Duodenal mucosa (tissue), 2 donors: ENCODE measurements around the gene ZNF576.
"Not testable (repeated sequence)": the region's sequence is repeated elsewhere in the genome, so short reads cannot be mapped to it uniquely, and the experiment has no call there.

Experiments
- H3K27ac ChIP-seq: one replicate; pipeline ENCODE4 v1.7.0; 2013; ENCODE audit warnings: low read depth, low read length
- H3K27me3 ChIP-seq, 2 donors: one replicate each; pipeline ENCODE4 v1.7.0; 2013; ENCODE audit warnings: low read length in 2 of 2, control low read depth in 1 of 2; ENCODE audit not compliant: insufficient read depth in 2 of 2, control insufficient read depth in 1 of 2
- H3K36me3 ChIP-seq, 2 donors: one replicate each; pipeline ENCODE4 v1.7.0; 2013; ENCODE audit warnings: low read length in 2 of 2, control low read depth in 1 of 2; ENCODE audit not compliant: insufficient read depth in 2 of 2, control insufficient read depth in 1 of 2
- H3K4me1 ChIP-seq, 2 donors: one replicate each; pipeline ENCODE4 v1.7.0; 2013; ENCODE audit warnings: low read length in 2 of 2, control low read depth in 1 of 2; ENCODE audit not compliant: insufficient read depth in 2 of 2, control insufficient read depth in 1 of 2
- H3K4me3 ChIP-seq, 2 donors: one replicate each; pipeline ENCODE4 v1.7.0; 2013; ENCODE audit warnings: low read length in 2 of 2, low read depth in 1 of 2
- H3K9ac ChIP-seq, 2 donors: one replicate each; pipeline ENCODE4 v1.7.0; 2013; ENCODE audit warnings: low read length in 2 of 2, low read depth in 1 of 2
- H3K9me3 ChIP-seq, 2 donors: one replicate each; pipeline ENCODE4 v1.7.0; 2013; ENCODE audit warnings: low read length in 2 of 2, control low read depth in 1 of 2; ENCODE audit not compliant: control insufficient read depth in 1 of 2

ZNF576 gene

GRCh38 chr19:43574424-43575155 is 21.8 kb upstream of the ZNF576 start:
- Histone ChIP-seq H3K27me3 (no peaks in the 10 kb centered on the region), H3K9me3 (no peaks in the 10 kb centered on the region), H3K27ac (no peak overlapping the region), H3K4me3 (peak overlapping the region; percentile 95 to 100), H3K36me3 (peaks cover 0 to 6% of the 10 kb centered on the region in 2 donors), H3K9ac (peak overlapping the region; percentile 93 to 97), H3K4me1 (peaks cover 6 to 14% of the 10 kb centered on the region in 2 donors)

- no peaks in the 10 kb centered on the region for H3K27me3 ChIP-seq
- peaks cover 6 to 14% of the 10 kb centered on the region in 2 donors for H3K4me1 ChIP-seq
- H3K4me3 ChIP-seq, result peak within 1 kb of the TSS; percentile 95 to 100
- peak within 1 kb of the TSS; percentile 93 to 97 for H3K9ac ChIP-seq
- no peaks in the 10 kb centered on the region for H3K9me3 ChIP-seq
- H3K36me3 ChIP-seq, result peaks cover 0 to 6% of the 10 kb centered on the region in 2 donors
- no peak within 1 kb of the TSS for H3K27ac ChIP-seq
These were observed 21.0 kb upstream of the ZNF576 start, which contains the start of the genes PINLYP and XRCC1 for GRCh38 chr19:43575156-43575950. Gene PINLYP (plus strand): TSS chr19:43575801. CDS start chr19:43577192, 1,391 bp downstream. Gene XRCC1 (minus strand): TSS chr19:43575527. CDS start chr19:43575458, 69 bp downstream.

- H3K9me3 ChIP-seq, result no peaks in the 10 kb centered on the region
- H3K36me3 ChIP-seq, result peaks cover 0 to 6% of the 10 kb centered on the region in 2 donors
- H3K4me3 ChIP-seq, result peak overlapping the region in 1 of 2 donors; percentile 66
- no peak overlapping the region for H3K27ac ChIP-seq
- H3K9ac ChIP-seq, result peak overlapping the region in 1 of 2 donors; percentile 12
- peaks cover 6 to 18% of the 10 kb centered on the region in 2 donors for H3K4me1 ChIP-seq
- H3K27me3 ChIP-seq, result no peaks in the 10 kb centered on the region
These were observed 20.2 kb upstream of the ZNF576 start for GRCh38 chr19:43575955-43576878.

GRCh38 chr19:43578787-43579186 is 17.6 kb upstream of the ZNF576 start:
- peaks cover 6 to 27% of the 10 kb centered on the region in 2 donors for H3K4me1 ChIP-seq
- H3K9ac ChIP-seq, result no peak overlapping the region
- no peaks in the 10 kb centered on the region for H3K9me3 ChIP-seq
- H3K4me3 ChIP-seq, result no peak overlapping the region
- no peaks in the 10 kb centered on the region for H3K27me3 ChIP-seq
- no peaks in the 10 kb centered on the region for H3K36me3 ChIP-seq
- no peak overlapping the region for H3K27ac ChIP-seq

GRCh38 chr19:43581467-43581866 is 14.9 kb upstream of the ZNF576 start:
- peaks cover 0 to 4% of the 10 kb centered on the region in 2 donors for H3K36me3 ChIP-seq
- H3K4me1 ChIP-seq, result peaks cover 0 to 12% of the 10 kb centered on the region in 2 donors
- H3K4me3 ChIP-seq, result peak overlapping the region; percentile 46 to 74
- H3K27me3 ChIP-seq, result no peaks in the 10 kb centered on the region
- H3K9me3 ChIP-seq, result no peaks in the 10 kb centered on the region
- H3K27ac ChIP-seq, result no peak overlapping the region
- peak overlapping the region; percentile 30 to 48 for H3K9ac ChIP-seq

GRCh38 chr19:43582495-43582894 is 13.9 kb upstream of the ZNF576 start:
- H3K9me3 ChIP-seq, result no peaks in the 10 kb centered on the region
- peaks cover 0 to 12% of the 10 kb centered on the region in 2 donors for H3K4me1 ChIP-seq
- peaks cover 0 to 4% of the 10 kb centered on the region in 2 donors for H3K36me3 ChIP-seq
- no peak overlapping the region for H3K27ac ChIP-seq
- no peaks in the 10 kb centered on the region for H3K27me3 ChIP-seq
- H3K4me3 ChIP-seq, result no peak overlapping the region
- H3K9ac ChIP-seq, result no peak overlapping the region

GRCh38 chr19:43584484-43584883 is 11.9 kb upstream of the ZNF576 start:
- H3K27me3 ChIP-seq, result no peaks in the 10 kb centered on the region
- peaks cover 0 to 9% of the 10 kb centered on the region in 2 donors for H3K36me3 ChIP-seq
- peaks cover 0 to 12% of the 10 kb centered on the region in 2 donors for H3K4me1 ChIP-seq
- no peaks in the 10 kb centered on the region for H3K9me3 ChIP-seq
- H3K9ac ChIP-seq, result no peak overlapping the region
- H3K4me3 ChIP-seq, result no peak overlapping the region
- no peak overlapping the region for H3K27ac ChIP-seq

GRCh38 chr19:43586346-43586745 is 10.0 kb upstream of the ZNF576 start:
- Histone ChIP-seq H3K9ac (no peak overlapping the region), H3K9me3 (no peaks in the 10 kb centered on the region), H3K27me3 (no peaks in the 10 kb centered on the region), H3K27ac (no peak overlapping the region), H3K4me1 (peaks cover 0 to 8% of the 10 kb centered on the region in 2 donors), H3K36me3 (peaks cover 0 to 9% of the 10 kb centered on the region in 2 donors), H3K4me3 (no peak overlapping the region)

- not testable (repeated sequence) for H3K9me3 ChIP-seq, H3K27me3 ChIP-seq, H3K27ac ChIP-seq, H3K4me3 ChIP-seq, H3K9ac ChIP-seq, H3K4me1 ChIP-seq
- peaks cover 0 to 13% of the 10 kb centered on the region in 2 donors for H3K36me3 ChIP-seq
These were observed 9.4 kb upstream of the ZNF576 start for GRCh38 chr19:43587029-43587428.
